ENCODE data around the gene BRD7. TPM values are rescaled to one million over a fixed set of nuclear protein-coding genes. Genes with fewer than 3 reads are reported as not detected.

The BRD7 gene
- total and polyA plus RNA-seq, 2 of the 4 experiments (the other 2 are of a cell fraction), result 24.8 to 29.9 TPM

GRCh38 chr16:50313596-50314478, 55.0 kb downstream of the BRD7 start:
- Histone ChIP-seq H2AK5ac (ENCODE audit: low read depth, low read length) (0 out of 2 replicates have a peak overlapping the region, but pooled peaks have one; percentile 25), H4K91ac (ENCODE audit: insufficient read depth, low read depth, low read length) (no peak overlapping the region), H3K27ac (ENCODE audit: insufficient read depth, low read length) (no peak overlapping the region), H2BK120ac (ENCODE audit: low read depth, low read length) (no peak overlapping the region), H3K36me3 (ENCODE audit: control insufficient read depth, insufficient read depth, low read length) (peaks cover 38% of the 10 kb centered on the region), H3K23ac (ENCODE audit: low read depth, low read length) (no peak overlapping the region), H3K9me3 (ENCODE audit: control insufficient read depth, insufficient read depth, low read length) (no peaks in the 10 kb centered on the region), H3K4me2 (ENCODE audit: low read depth, low read length) (no peak overlapping the region), H3K14ac (replicated peaks; ENCODE audit: low read depth, low read length) (no peak overlapping the region), H3K4me3 (ENCODE audit: insufficient read depth, low read depth, low read length) (no peak overlapping the region), H2AFZ (replicated peaks; ENCODE audit: low read length, poor library complexity) (no peak overlapping the region), H3K18ac (ENCODE audit: low read depth, low read length) (no peak overlapping the region), H4K20me1 (ENCODE audit: insufficient read depth, low read length) (0 out of 2 replicates have a peak, but pooled peaks cover 4% of the 10 kb centered on the region), H3K56ac (ENCODE audit: extremely low read depth, insufficient read depth, low read length) (no peak overlapping the region), H2BK20ac (ENCODE audit: low read depth, low read length) (no peak overlapping the region), H4K8ac (ENCODE audit: low read depth in 2 of 2, low read length in 2 of 2) (no peak overlapping the region), H3K4ac (ENCODE audit: low read depth, low read length) (no peak overlapping the region), H3K79me1 (ENCODE audit: low read depth in 1 of 2, low read length in 2 of 2) (no peaks in the 10 kb centered on the region; a peak in 1 of 4 replicates), H3K27me3 (ENCODE audit: control insufficient read depth, insufficient read depth, low read length) (no peaks in the 10 kb centered on the region), H3K4me1 (ENCODE audit: control insufficient read depth, insufficient read depth, low read length) (peaks cover 3% of the 10 kb centered on the region; the same call in 1 of the 2 replicates), H2BK5ac (ENCODE audit: low read depth, low read length, poor library complexity, severe bottlenecking) (no peak overlapping the region), H3K9me1 (ENCODE audit: insufficient read depth, low read length) (no peaks in the 10 kb centered on the region; the same call in 1 of the 2 replicates), H2BK15ac (ENCODE audit: low read depth, low read length) (no peak overlapping the region), H3K9ac (ENCODE audit: low read depth, low read length) (no peak overlapping the region), H2AK9ac (replicated peaks; ENCODE audit: low read depth, low read length, poor library complexity) (no peak overlapping the region), H4K5ac (ENCODE audit: low read depth, low read length) (no peak overlapping the region)
- POLR2A ChIA-PET (ENCODE audit: unreplicated experiment), result no interaction called here
- CTCF ChIA-PET, result interaction anchor here (0.7 kb wide), 1 partner anchor 13 kb away, joined by 3 read pairs; no protein-coding TSS in a partner anchor
- BruUV-seq (replicated peaks), result no TSS peak
- 93% methylated on average over 16 of the region's 31 CpGs; no CpG with 5 or more reads in 1 of the 2 experiments for WGBS, 2 experiments (ENCODE audit: extremely low coverage in 2 of 2, insufficient read length in 1 of 2)
- in situ Hi-C loops (cut with MboI; ENCODE audit: low sequenced_read_pairs), result no loop called here
- intact Hi-C loops (cut with micrococcal nuclease), result no loop called here
- dilution Hi-C loops (cut with HindIII; ENCODE audit: low sequenced_read_pairs, unreplicated experiment), result no loop called here
- peak; percentile 12 for DNase-seq
- no peak for ATAC-seq (ENCODE audit: low read depth)
- no peak for TF ChIP-seq BHLHE40 (IDR thresholded peaks at IDR 0.05; ENCODE audit: low read depth, low read length)
- no peak for TF ChIP-seq CTCF (conservative IDR thresholded peaks at IDR 0.05; ENCODE audit: low read depth, low read length)
- no peak for TF ChIP-seq FOS (IDR thresholded peaks at IDR 0.05; ENCODE audit: low read depth, low read length)
- TF ChIP-seq SMC3 (IDR thresholded peaks at IDR 0.05; ENCODE audit: low read depth, low read length), result no peak
- no peak for TF ChIP-seq ELK1 (IDR thresholded peaks at IDR 0.05; ENCODE audit: borderline replicate concordance, low read depth, low read length)
- TF ChIP-seq MAFK (IDR thresholded peaks at IDR 0.05; ENCODE audit: low read depth, low read length), result no peak
- no peak for TF ChIP-seq CHD1 (IDR thresholded peaks at IDR 0.05; ENCODE audit: low read depth, low read length)
- TF ChIP-seq RAD21 (IDR thresholded peaks at IDR 0.05; ENCODE audit: low read length), result no peak
- no peak for TF ChIP-seq MAZ (IDR thresholded peaks at IDR 0.05; ENCODE audit: borderline replicate concordance, low read depth, low read length)
- TF ChIP-seq CEBPB (IDR thresholded peaks at IDR 0.05; ENCODE audit: low read depth, low read length), result no peak
- no peak for TF ChIP-seq RCOR1 (IDR thresholded peaks at IDR 0.05; ENCODE audit: insufficient replicate concordance, low read length)
- TF ChIP-seq RFX5 (IDR thresholded peaks at IDR 0.05; ENCODE audit: low read depth, low read length), result no peak
- TF ChIP-seq NFE2L2 (IDR thresholded peaks at IDR 0.05; ENCODE audit: low read depth, low read length), result no peak
- TF ChIP-seq POLR2A (IDR thresholded peaks at IDR 0.05; ENCODE audit: low read depth, low read length), result no peak

Data from IMR-90 (cell line).